GM13976 (cell line): ENCODE data around the gene IFIT3.

Experiments used
- DNase-seq: peaks from one replicate; pipeline ENCODE4 v3.0.0; 2012; ENCODE audit warnings: low spot score
- in situ Hi-C: fragments of 300-500 bp; cut with MboI; formaldehyde crosslinking; loops from one replicate; pipeline ENCODE4 v1.12.0; 2022; ENCODE audit warnings: low sequenced_read_pairs, mixed read lengths, inconsistent platforms; ENCODE audit not compliant: unreplicated experiment
- TF ChIP-seq, protein P1 (sequence below): IDR thresholded peaks from 2 replicates; pipeline ENCODE4 v1.5.1; 2012; ENCODE audit warnings: borderline replicate concordance, mild to moderate bottlenecking; ENCODE audit not compliant: insufficient read depth; ENCODE audit errors: extremely low read depth, missing control alignments, control extremely low read depth

Gene IFIT3

DNA sequence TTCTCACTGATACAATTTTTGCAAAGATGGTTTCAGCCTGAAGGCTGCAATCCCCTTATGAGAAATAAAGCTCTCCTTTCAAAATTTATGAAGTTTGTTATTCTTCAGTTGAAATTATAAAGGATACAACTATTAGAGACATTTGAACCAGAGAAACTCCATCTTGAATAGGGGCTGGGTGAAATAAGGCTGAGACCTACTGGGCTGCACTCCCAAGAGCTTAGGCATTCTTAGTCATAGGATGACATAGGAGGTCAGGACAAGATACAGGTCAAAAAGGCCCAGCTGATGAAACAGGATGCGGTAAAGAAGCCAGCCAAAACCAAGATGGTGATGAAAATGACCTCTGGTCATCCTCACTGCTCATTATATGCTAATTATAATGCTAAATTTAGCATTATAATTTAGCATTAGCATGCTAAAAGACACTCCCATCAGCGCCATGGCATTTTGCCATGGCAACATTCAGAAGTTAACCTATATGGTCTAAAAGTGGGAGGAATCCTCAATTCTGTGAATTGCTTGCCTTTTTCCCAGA is 27.7 kb downstream of the IFIT3 start:
- no peak for DNase-seq
- in situ Hi-C loops: no loop called here
- TF ChIP-seq, protein P1, sequence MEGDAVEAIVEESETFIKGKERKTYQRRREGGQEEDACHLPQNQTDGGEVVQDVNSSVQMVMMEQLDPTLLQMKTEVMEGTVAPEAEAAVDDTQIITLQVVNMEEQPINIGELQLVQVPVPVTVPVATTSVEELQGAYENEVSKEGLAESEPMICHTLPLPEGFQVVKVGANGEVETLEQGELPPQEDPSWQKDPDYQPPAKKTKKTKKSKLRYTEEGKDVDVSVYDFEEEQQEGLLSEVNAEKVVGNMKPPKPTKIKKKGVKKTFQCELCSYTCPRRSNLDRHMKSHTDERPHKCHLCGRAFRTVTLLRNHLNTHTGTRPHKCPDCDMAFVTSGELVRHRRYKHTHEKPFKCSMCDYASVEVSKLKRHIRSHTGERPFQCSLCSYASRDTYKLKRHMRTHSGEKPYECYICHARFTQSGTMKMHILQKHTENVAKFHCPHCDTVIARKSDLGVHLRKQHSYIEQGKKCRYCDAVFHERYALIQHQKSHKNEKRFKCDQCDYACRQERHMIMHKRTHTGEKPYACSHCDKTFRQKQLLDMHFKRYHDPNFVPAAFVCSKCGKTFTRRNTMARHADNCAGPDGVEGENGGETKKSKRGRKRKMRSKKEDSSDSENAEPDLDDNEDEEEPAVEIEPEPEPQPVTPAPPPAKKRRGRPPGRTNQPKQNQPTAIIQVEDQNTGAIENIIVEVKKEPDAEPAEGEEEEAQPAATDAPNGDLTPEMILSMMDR: no peak

DNA sequence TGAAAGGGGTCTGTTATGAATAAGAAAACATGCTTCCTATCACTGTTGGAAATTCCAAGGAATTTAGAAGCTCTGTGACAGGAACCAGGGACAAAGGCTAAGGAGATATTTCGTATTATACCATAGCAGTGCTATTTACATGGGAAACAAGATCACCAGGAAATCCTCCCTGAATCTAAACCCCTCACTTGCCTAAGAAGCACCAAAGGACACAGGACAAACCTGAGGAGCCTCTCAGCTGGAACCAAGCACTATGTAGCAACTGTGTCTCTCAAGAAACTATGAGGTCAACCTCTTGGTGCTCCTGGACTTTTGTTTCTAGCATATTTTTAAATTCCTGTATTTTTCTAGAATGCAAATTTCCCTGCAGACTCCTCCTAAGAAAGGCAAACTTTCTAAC is 29.3 kb downstream of the IFIT3 start:
- TF ChIP-seq, protein P1: no peak
- in situ Hi-C loops: no loop called here
- DNase-seq: no peak

DNA sequence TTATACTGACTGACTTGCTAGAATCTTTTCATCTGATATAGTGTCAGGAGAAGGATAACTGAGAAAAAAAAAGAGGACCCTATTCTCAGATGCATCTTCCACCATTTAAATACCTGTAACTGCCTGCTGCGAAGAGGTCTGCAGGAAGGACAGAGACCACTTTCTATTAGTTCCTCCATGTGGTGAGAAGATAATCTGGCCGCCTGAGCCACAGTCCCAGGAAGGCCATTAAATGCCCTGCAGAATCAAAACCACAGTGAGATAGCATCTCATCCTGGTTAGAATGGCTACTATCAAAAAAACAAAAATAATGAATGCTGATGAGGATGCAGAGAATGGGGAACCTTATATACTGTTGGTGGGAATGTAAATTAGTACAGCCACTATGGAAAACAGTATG is 30.2 kb downstream of the IFIT3 start:
- TF ChIP-seq, protein P1: no peak
- in situ Hi-C loops: no loop called here

DNA sequence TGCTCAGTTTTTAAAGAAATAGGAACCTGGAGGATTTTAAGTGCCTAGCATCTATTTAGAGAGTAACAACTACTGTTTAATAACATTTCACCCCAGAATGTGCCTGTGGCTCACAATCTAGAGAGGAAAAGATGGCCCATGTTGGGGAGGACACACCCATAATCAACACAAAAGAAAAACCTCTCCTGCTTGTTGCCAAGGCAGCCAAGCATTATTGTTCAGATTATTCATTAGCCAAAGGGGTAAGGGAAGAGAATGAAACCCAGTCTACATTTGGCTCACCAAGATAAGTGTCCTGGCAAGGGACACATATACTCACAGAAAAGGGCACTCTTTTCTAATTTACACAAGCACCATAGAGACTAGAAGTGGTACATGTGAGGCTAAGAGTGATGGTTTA is 32.4 kb downstream of the IFIT3 start:
- TF ChIP-seq, protein P1: no peak
- DNase-seq: no peak
- in situ Hi-C loops: no loop called here

More for the DNA sequence above, 30.2 kb downstream of the IFIT3 start:
- no peak for DNase-seq

DNA sequence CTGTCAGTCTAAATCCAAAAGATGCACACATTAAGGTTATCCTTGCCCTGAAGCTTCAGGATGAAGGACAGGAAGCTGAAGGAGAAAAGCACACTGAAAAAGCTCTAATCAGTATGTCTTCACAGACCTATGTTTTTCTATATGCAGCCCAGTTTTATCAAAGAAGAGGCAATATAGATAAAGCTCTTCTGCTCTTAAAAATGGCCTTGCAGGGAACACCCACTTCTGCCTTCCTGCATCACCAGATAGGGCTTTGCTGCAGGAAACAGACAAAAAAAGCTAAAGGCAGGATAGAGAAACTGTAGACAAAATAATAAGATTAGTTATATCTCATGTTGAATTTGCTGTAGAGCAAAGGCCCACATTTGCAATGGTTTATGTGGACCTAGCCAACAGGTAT is 35.1 kb downstream of the IFIT3 start:
- TF ChIP-seq, protein P1: no peak
- in situ Hi-C loops: no loop called here
- no peak for DNase-seq

DNA sequence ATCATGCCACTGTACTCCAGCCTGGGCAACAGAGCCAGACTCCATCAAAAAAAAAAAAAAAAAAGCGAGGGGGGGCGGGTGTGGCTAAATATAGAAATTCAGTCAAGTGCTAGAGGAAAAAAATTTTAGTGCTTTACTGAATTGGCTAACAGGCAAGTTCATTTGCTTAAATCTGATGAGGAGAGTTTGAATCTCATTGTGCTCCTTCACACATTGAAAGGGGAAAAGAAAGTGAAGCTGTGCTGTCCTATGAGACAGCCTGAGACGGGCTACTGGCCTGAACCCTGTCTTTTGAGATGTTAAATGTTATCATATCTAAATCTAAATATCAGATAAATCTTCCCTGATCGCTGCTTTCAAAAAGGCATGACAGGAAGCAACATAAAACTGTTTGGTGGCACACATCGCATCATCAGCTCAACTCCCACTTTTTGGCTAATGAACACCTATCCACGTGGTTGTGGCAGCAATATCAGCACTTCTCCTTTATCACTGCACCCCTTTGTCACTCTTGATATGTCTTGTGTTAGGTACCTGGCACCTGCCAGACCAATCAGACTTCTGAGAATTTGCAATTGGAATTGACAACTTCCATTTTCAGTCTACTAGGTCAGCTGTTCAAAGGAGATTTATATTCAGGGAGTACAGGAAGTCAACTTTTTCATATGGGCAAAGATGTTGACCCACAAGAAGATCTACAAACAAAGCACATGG is 36.1 kb downstream of the IFIT3 start:
- TF ChIP-seq, protein P1: no peak

More for the DNA sequence above, 36.1 kb downstream of the IFIT3 start:
- in situ Hi-C loops: no loop called here
- no peak for DNase-seq
